Muscle of back (tissue), 11 donors: ENCODE data around the gene CD164L2. TPM values are rescaled to one million over a fixed set of nuclear protein-coding genes. Genes with fewer than 3 reads are reported as not detected.
"Not testable (repeated sequence)": the region's sequence is repeated elsewhere in the genome, so short reads cannot be mapped to it uniquely, and the experiment has no call there.

Experiments
- DNase-seq, 3 donors: peaks; one replicate each; pipeline versions ENCODE4 v3.0.0 to v3.0.0-alpha.2; 2013
- polyA plus RNA-seq, 10 donors: library from polyadenylated mRNA; unstranded; fragments of 120-200 nt; gene quantifications; one replicate each; pipeline ENCODE4 v1.2.1, GENCODE V29; 2013; ENCODE audit not compliant: insufficient read length in 10 of 10

The CD164L2 gene
- polyA plus RNA-seq, 10 donors: 0.11 TPM; not detected in 9

GRCh38 chr1:27391511-27392095, 8.5 kb upstream of the CD164L2 start:
- peak in 1 of 3 donors; percentile 61 for DNase-seq

- DNase-seq: no peak
These were observed 5.3 kb upstream of the CD164L2 start for GRCh38 chr1:27388337-27389005.

GRCh38 chr1:27384797-27385196, 1.7 kb upstream of the CD164L2 start:
- not testable (repeated sequence) for DNase-seq

- no peak for DNase-seq
These were observed 528 bp upstream of the CD164L2 start for GRCh38 chr1:27383661-27384060.

- no peak for DNase-seq
These were observed 967 bp downstream of the CD164L2 start for GRCh38 chr1:27381969-27382762.

- no peak for DNase-seq
These were observed 2.1 kb downstream of the CD164L2 start for GRCh38 chr1:27380766-27381733.

GRCh38 chr1:27380224-27380623, 2.9 kb downstream of the CD164L2 start:
- DNase-seq: no peak

- DNase-seq: no peak
These were observed 3.5 kb downstream of the CD164L2 start for GRCh38 chr1:27379564-27380122.

GRCh38 chr1:27377760-27378495, 5.2 kb downstream of the CD164L2 start:
- no peak for DNase-seq

GRCh38 chr1:27374362-27375086, 8.6 kb downstream of the CD164L2 start, which contains the start of gene FCN3:
Gene FCN3, minus strand, starts transcription at chr1:27374824. Its CDS starts 6 bp downstream, at chr1:27374818.
- no peak for DNase-seq

- DNase-seq: no peak
These were observed 10.1 kb downstream of the CD164L2 start for GRCh38 chr1:27372808-27373690.

GRCh38 chr1:27372022-27372807, 10.9 kb downstream of the CD164L2 start:
- DNase-seq: no peak

- DNase-seq: no peak
These were observed 14.1 kb downstream of the CD164L2 start for GRCh38 chr1:27368869-27369582.

- no peak for DNase-seq
These were observed 15.9 kb downstream of the CD164L2 start for GRCh38 chr1:27367160-27367650.

- DNase-seq: peak; percentile 59 to 86 (median 71)
These were observed 16.5 kb downstream of the CD164L2 start, which contains the start of gene MAP3K6 for GRCh38 chr1:27366411-27367159. Gene MAP3K6, minus strand, starts transcription at chr1:27366961. Its CDS starts 364 bp downstream, at chr1:27366597.

GRCh38 chr1:27366113-27366410, 17.1 kb downstream of the CD164L2 start:
- DNase-seq: peak; percentile 71 to 92 (median 76)
